Loucy (cell line): ENCODE measurements around the gene LRCH3.

ENCODE experiments used
- H2AFZ ChIP-seq: fragments of 200-600 bp; sonication (generic); 2 replicates; pipeline ENCODE4 v1.6.0; 2016; ENCODE audit warnings: antibody characterized with exemption, mild to moderate bottlenecking, low read length, moderate library complexity
- H3F3A ChIP-seq: fragments of 200-600 bp; 2 replicates; pipeline ENCODE4 v1.6.0; 2016; ENCODE audit warnings: antibody characterized with exemption, low read depth, mild to moderate bottlenecking
- H3K27me3 ChIP-seq: fragments of 200-600 bp; sonication (generic); 2 replicates; pipeline ENCODE4 v1.6.1; 2014; ENCODE audit warnings: low read length, mild to moderate bottlenecking; ENCODE audit not compliant: insufficient read depth, poor library complexity, severe bottlenecking
- H3K36me3 ChIP-seq: fragments of 200-600 bp; sonication (generic); 2 replicates; pipeline ENCODE4 v1.6.1; 2016; ENCODE audit warnings: low read length; ENCODE audit not compliant: insufficient read depth
- H3K4me1 ChIP-seq: fragments of 200-600 bp; sonication (generic); 2 replicates; pipeline ENCODE4 v1.5.1; 2014; ENCODE audit warnings: low read length, mild to moderate bottlenecking; ENCODE audit not compliant: insufficient read depth, poor library complexity, severe bottlenecking
- H3K4me2 ChIP-seq: fragments of 200-600 bp; sonication (generic); 2 replicates; pipeline ENCODE4 v1.6.0; 2014; ENCODE audit warnings: antibody characterized with exemption, low read length, low read depth, mild to moderate bottlenecking; ENCODE audit not compliant: poor library complexity, severe bottlenecking
- H3K4me3 ChIP-seq: fragments of 200-600 bp; sonication (generic); 2 replicates; pipeline ENCODE4 v1.5.1; 2014; ENCODE audit warnings: low read length, mild to moderate bottlenecking, mixed read lengths; ENCODE audit not compliant: poor library complexity, severe bottlenecking
- H3K79me2 ChIP-seq: fragments of 200-600 bp; sonication (generic); 2 replicates; pipeline ENCODE4 v1.6.1; 2014; ENCODE audit warnings: low read length; ENCODE audit not compliant: insufficient read depth
- H3K9ac ChIP-seq: fragments of 200-600 bp; sonication (generic); 2 replicates; pipeline ENCODE4 v1.6.0; 2014; ENCODE audit warnings: mild to moderate bottlenecking, low read depth, low read length, moderate library complexity; ENCODE audit not compliant: poor library complexity, severe bottlenecking
- H3K9me2 ChIP-seq: fragments of 200-600 bp; sonication (generic); replicated peaks from 2 replicates; pipeline ENCODE4 v1.6.1; 2016; ENCODE audit warnings: low read depth, low read length, mixed read lengths
- H3K9me3 ChIP-seq: fragments of 200-600 bp; sonication (generic); 2 replicates; pipeline ENCODE4 v1.6.1; 2014; ENCODE audit warnings: mild to moderate bottlenecking, antibody characterized with exemption, low read length, low read depth; ENCODE audit not compliant: insufficient read depth
- H4K20me1 ChIP-seq: fragments of 200-600 bp; sonication (generic); 2 replicates; pipeline ENCODE4 v1.6.0; 2014; ENCODE audit warnings: antibody characterized with exemption, low read length, mild to moderate bottlenecking; ENCODE audit not compliant: insufficient read depth, poor library complexity, severe bottlenecking
- CTCF ChIP-seq: fragments of 200-600 bp; sonication (generic); conservative IDR thresholded peaks from 2 replicates; pipeline ENCODE4 v1.5.1; 2014; ENCODE audit warnings: mild to moderate bottlenecking, antibody characterized with exemption, low read length
- EZH2phosphoT487 ChIP-seq: fragments of 200-600 bp; IDR thresholded peaks from 2 replicates; pipeline ENCODE4 v1.6.1; 2018; ENCODE audit warnings: antibody characterized with exemption, mild to moderate bottlenecking, moderate library complexity, borderline replicate concordance

LRCH3 gene

GRCh38 chr3:197807969-197808587, 17.0 kb downstream of the LRCH3 start:
- peaks cover 61% of the 10 kb centered on the region for H3K79me2 ChIP-seq
- H3K4me3 ChIP-seq, result no peak overlapping the region
- no peak overlapping the region for H3K9ac ChIP-seq
- no peaks in the 10 kb centered on the region for H3K27me3 ChIP-seq
- no peak overlapping the region for H2AFZ ChIP-seq
- H3K9me2 ChIP-seq, result no peaks in the 10 kb centered on the region
- no peaks in the 10 kb centered on the region for H3K36me3 ChIP-seq
- H3K4me1 ChIP-seq, result no peaks in the 10 kb centered on the region
- H3K4me2 ChIP-seq, result no peak overlapping the region
- TF ChIP-seq EZH2phosphoT487, result no peak
- peaks cover 9% of the 10 kb centered on the region for H4K20me1 ChIP-seq
- no peaks in the 10 kb centered on the region for H3F3A ChIP-seq
- H3K9me3 ChIP-seq, result no peaks in the 10 kb centered on the region

GRCh38 chr3:197809356-197810020, 18.4 kb downstream of the LRCH3 start:
- Histone ChIP-seq H3K4me2 (no peak overlapping the region), H3K9me2 (no peaks in the 10 kb centered on the region), H2AFZ (no peak overlapping the region), H3F3A (no peaks in the 10 kb centered on the region), H3K4me3 (no peak overlapping the region), H3K36me3 (no peaks in the 10 kb centered on the region), H3K4me1 (no peaks in the 10 kb centered on the region), H3K27me3 (no peaks in the 10 kb centered on the region), H3K9me3 (no peaks in the 10 kb centered on the region), H3K79me2 (peaks cover 55% of the 10 kb centered on the region; the same call in 1 of the 2 replicates), H3K9ac (no peak overlapping the region), H4K20me1 (peaks cover 7% of the 10 kb centered on the region)
- TF ChIP-seq EZH2phosphoT487, result no peak
- TF ChIP-seq CTCF, result no peak

GRCh38 chr3:197810901-197811300, 19.8 kb downstream of the LRCH3 start:
- Histone ChIP-seq H3K79me2 (peaks cover 48% of the 10 kb centered on the region; the same call in 1 of the 2 replicates), H3K9ac (no peak overlapping the region)

More at GRCh38 chr3:197810901-197811300, 19.8 kb downstream of the LRCH3 start:
- H4K20me1 ChIP-seq, result peaks cover 10% of the 10 kb centered on the region
- no peak overlapping the region for H3K4me3 ChIP-seq
- TF ChIP-seq EZH2phosphoT487 (no peak), CTCF (no peak)
- H3K9me3 ChIP-seq, result no peaks in the 10 kb centered on the region
- no peaks in the 10 kb centered on the region for H3K27me3 ChIP-seq
- H2AFZ ChIP-seq, result no peak overlapping the region
- H3K4me2 ChIP-seq, result no peak overlapping the region
- H3K9me2 ChIP-seq, result no peaks in the 10 kb centered on the region
- no peaks in the 10 kb centered on the region for H3F3A ChIP-seq
- H3K4me1 ChIP-seq, result no peaks in the 10 kb centered on the region
- no peaks in the 10 kb centered on the region for H3K36me3 ChIP-seq
